IPS DF 6.9 (cell line): ENCODE results near the gene CCNB1.
"Not testable (repeated sequence)": the region's sequence is repeated elsewhere in the genome, so short reads cannot be mapped to it uniquely, and the experiment has no call there.

Experiments
- DNase-seq: peaks from one replicate; pipeline ENCODE4 v3.0.0-alpha.2; 2013; ENCODE audit warnings: low read depth, low spot score
- H3K27ac ChIP-seq: one replicate; pipeline ENCODE4 v1.5.1; 2013; ENCODE audit warnings: low read length, control low read depth
- H3K27me3 ChIP-seq: 2 replicates; pipeline ENCODE4 v1.6.1; 2013; ENCODE audit warnings: mild to moderate bottlenecking, low read length; ENCODE audit not compliant: control insufficient read depth, insufficient read depth
- H3K36me3 ChIP-seq: 2 replicates; pipeline ENCODE4 v1.6.1; 2013; ENCODE audit warnings: low read length; ENCODE audit not compliant: control insufficient read depth, insufficient read depth
- H3K4me1 ChIP-seq: 2 replicates; pipeline ENCODE4 v1.6.1; 2013; ENCODE audit warnings: low read length; ENCODE audit not compliant: control insufficient read depth, insufficient read depth
- H3K4me3 ChIP-seq: 2 replicates; pipeline ENCODE4 v1.5.1; 2013; ENCODE audit warnings: mild to moderate bottlenecking, low read length
- H3K9me3 ChIP-seq: 2 replicates; pipeline ENCODE4 v1.6.1; 2013; ENCODE audit warnings: low read length, inconsistent platforms; ENCODE audit not compliant: control insufficient read depth, insufficient read depth
- WGBS: extraction: QIAGEN DNeasy Blood & Tissue Kit; methylation state at CpG from one replicate; pipeline ENCODE4 v1.1.7; 2013; ENCODE audit warnings: mixed read lengths, missing lambda C conversion rate; ENCODE audit not compliant: insufficient read length, insufficient coverage; 5-methylcytosine and 5-hydroxymethylcytosine counted together

The CCNB1 gene

GRCh38 chr5:69181659-69182293, 14.8 kb downstream of the CCNB1 start:
- not testable (repeated sequence) for H3K27me3 ChIP-seq, H3K36me3 ChIP-seq, H3K9me3 ChIP-seq, H3K4me1 ChIP-seq, H3K4me3 ChIP-seq, H3K27ac ChIP-seq, DNase-seq
- WGBS: no CpG with 5 or more reads among the region's 15 CpGs

- H3K27me3 ChIP-seq: no peaks in the 10 kb centered on the region
- no peaks in the 10 kb centered on the region; the same call in 1 of the 2 replicates for H3K4me1 ChIP-seq
- WGBS: no CpG with 5 or more reads among the region's 1 CpG
- DNase-seq: no peak
- no peaks in the 10 kb centered on the region for H3K36me3 ChIP-seq
- H3K4me3 ChIP-seq: no peak overlapping the region
- no peaks in the 10 kb centered on the region for H3K9me3 ChIP-seq
- H3K27ac ChIP-seq: no peak overlapping the region
Measured at GRCh38 chr5:69184621-69185020, 17.7 kb downstream of the CCNB1 start.

GRCh38 chr5:69187342-69187741, 20.4 kb downstream of the CCNB1 start:
- no CpG with 5 or more reads among the region's 2 CpGs for WGBS
- Histone ChIP-seq H3K9me3 (no peaks in the 10 kb centered on the region), H3K36me3 (no peaks in the 10 kb centered on the region; the same call in 1 of the 2 replicates), H3K27ac (no peak overlapping the region), H3K27me3 (no peaks in the 10 kb centered on the region), H3K4me1 (no peaks in the 10 kb centered on the region; the same call in 1 of the 2 replicates), H3K4me3 (no peak overlapping the region)
- DNase-seq: no peak

- Histone ChIP-seq H3K27me3 (no peaks in the 10 kb centered on the region), H3K27ac (no peak overlapping the region), H3K9me3 (no peaks in the 10 kb centered on the region), H3K4me1 (no peaks in the 10 kb centered on the region; the same call in 1 of the 2 replicates), H3K36me3 (peaks cover 3% of the 10 kb centered on the region; the same call in 1 of the 2 replicates), H3K4me3 (peak overlapping the region; percentile 74; the same call in 1 of the 2 replicates)
- WGBS: no CpG with 5 or more reads among the region's 8 CpGs
- DNase-seq: no peak
Measured at GRCh38 chr5:69188811-69189161, 21.8 kb downstream of the CCNB1 start.

- peaks cover 6% of the 10 kb centered on the region; the same call in 1 of the 2 replicates for H3K36me3 ChIP-seq
- peak; percentile 68 for DNase-seq
- H3K27ac ChIP-seq: no peak within 1 kb of the TSS
- H3K4me3 ChIP-seq: peak within 1 kb of the TSS; percentile 74; the same call in 1 of the 2 replicates
- no peaks in the 10 kb centered on the region; the same call in 1 of the 2 replicates for H3K4me1 ChIP-seq
- no peaks in the 10 kb centered on the region for H3K27me3 ChIP-seq
- WGBS: no CpG with 5 or more reads among the region's 55 CpGs
- H3K9me3 ChIP-seq: no peaks in the 10 kb centered on the region
Measured at GRCh38 chr5:69189162-69190086, 22.5 kb downstream of the CCNB1 start, which contains the start of gene CENPH. CENPH (plus strand) TSS chr5:69189583; CDS start chr5:69189635, 52 bp downstream.

GRCh38 chr5:69202497-69202896, 35.5 kb downstream of the CCNB1 start:
- Histone ChIP-seq H3K27ac (no peak overlapping the region), H3K4me3 (no peak overlapping the region), H3K36me3 (peaks cover 13% of the 10 kb centered on the region; the same call in 1 of the 2 replicates), H3K4me1 (no peaks in the 10 kb centered on the region), H3K27me3 (no peaks in the 10 kb centered on the region), H3K9me3 (no peaks in the 10 kb centered on the region)
- DNase-seq: no peak
- no CpG with 5 or more reads among the region's 1 CpG for WGBS

- Histone ChIP-seq H3K9me3 (no peaks in the 10 kb centered on the region), H3K4me3 (no peak overlapping the region), H3K27ac (no peak overlapping the region), H3K27me3 (no peaks in the 10 kb centered on the region), H3K36me3 (peaks cover 6% of the 10 kb centered on the region; the same call in 1 of the 2 replicates), H3K4me1 (no peaks in the 10 kb centered on the region)
- DNase-seq: no peak
- WGBS: no CpG with 5 or more reads among the region's 5 CpGs
Measured at GRCh38 chr5:69206528-69207190, 39.7 kb downstream of the CCNB1 start.

- no peak overlapping the region for H3K27ac ChIP-seq
- no peaks in the 10 kb centered on the region for H3K4me1 ChIP-seq
Measured at GRCh38 chr5:69209602-69210001, 42.7 kb downstream of the CCNB1 start.

GRCh38 chr5:69211200-69211599, 44.2 kb downstream of the CCNB1 start:
- WGBS: no CpG with 5 or more reads among the region's 2 CpGs

More at GRCh38 chr5:69209602-69210001, 42.7 kb downstream of the CCNB1 start:
- H3K9me3 ChIP-seq: no peaks in the 10 kb centered on the region
- WGBS: no CpG with 5 or more reads among the region's 2 CpGs
- DNase-seq: no peak
- H3K36me3 ChIP-seq: peaks cover 6% of the 10 kb centered on the region; the same call in 1 of the 2 replicates
- no peaks in the 10 kb centered on the region for H3K27me3 ChIP-seq
- no peak overlapping the region for H3K4me3 ChIP-seq

GRCh38 chr5:69212022-69212421, 45.1 kb downstream of the CCNB1 start:
- Histone ChIP-seq H3K36me3 (peaks cover 6% of the 10 kb centered on the region; the same call in 1 of the 2 replicates), H3K9me3 (no peaks in the 10 kb centered on the region), H3K4me3 (no peak overlapping the region), H3K27ac (no peak overlapping the region), H3K4me1 (no peaks in the 10 kb centered on the region), H3K27me3 (no peaks in the 10 kb centered on the region)
- DNase-seq: no peak
- no CpG with 5 or more reads among the region's 2 CpGs for WGBS

More at GRCh38 chr5:69211200-69211599, 44.2 kb downstream of the CCNB1 start:
- H3K27ac ChIP-seq: no peak overlapping the region
- H3K9me3 ChIP-seq: no peaks in the 10 kb centered on the region
- H3K4me1 ChIP-seq: no peaks in the 10 kb centered on the region
- H3K4me3 ChIP-seq: no peak overlapping the region
- H3K36me3 ChIP-seq: peaks cover 6% of the 10 kb centered on the region; the same call in 1 of the 2 replicates
- no peak for DNase-seq
- H3K27me3 ChIP-seq: no peaks in the 10 kb centered on the region
